Right cardiac atrium (tissue), 5 donors: ENCODE measurements around the gene HIPK3. TPM values are rescaled to one million over a fixed set of nuclear protein-coding genes. Genes with fewer than 3 reads are reported as not detected.
A peak's percentile ranks its signal among the peaks of the same experiment; 100 is the strongest.
"Not testable (repeated sequence)": the region's sequence is repeated elsewhere in the genome, so short reads cannot be mapped to it uniquely, and the experiment has no call there.

Source experiments
- ATAC-seq, 2 donors: fragments of 200-7000 bp; cut with Tn5 transposase; one replicate each; pipeline versions ENCODE4 v1.8.0 to v1.9.1; 2020; ENCODE audit warnings: moderate library complexity in 2 of 2, mild to moderate bottlenecking in 1 of 2
- DNase-seq, 3 donors: peaks; one replicate each; pipeline ENCODE4 v3.0.0-alpha.2; 2020
- H3K27ac ChIP-seq: one replicate; pipeline ENCODE4 v1.5.1; 2013; ENCODE audit warnings: mild to moderate bottlenecking, low read length, control low read depth, moderate library complexity
- H3K27me3 ChIP-seq: one replicate; pipeline ENCODE4 v1.6.1; 2013; ENCODE audit not compliant: control insufficient read depth, insufficient read depth
- H3K4me1 ChIP-seq: one replicate; pipeline ENCODE4 v1.6.1; 2013; ENCODE audit warnings: low read length; ENCODE audit not compliant: control insufficient read depth, insufficient read depth
- H3K4me3 ChIP-seq: one replicate; pipeline ENCODE4 v1.5.1; 2013; ENCODE audit warnings: low read length, control low read depth
- H3K9me3 ChIP-seq: one replicate; pipeline ENCODE4 v1.6.1; 2013; ENCODE audit warnings: low read length; ENCODE audit not compliant: control insufficient read depth
- WGBS: extraction: QIAGEN DNeasy Blood & Tissue Kit; methylation state at CpG from one replicate; pipeline ENCODE4 v1.1.7; 2013; 5-methylcytosine and 5-hydroxymethylcytosine counted together
- intact Hi-C, 4 donors: fragments of 100-400 bp; cut with DNase I; formaldehyde crosslinking; loops; one replicate each; pipeline versions ENCODE4 v1.11.0 to v1.14.0; 2022 to 2023
- long read RNA-seq, 4 donors: library from polyadenylated mRNA; unstranded; transcript quantifications; one replicate each; pipeline ENCODE4 v2.0.0, GENCODE V29; 2020 to 2021
- polyA plus RNA-seq: library from polyadenylated mRNA; stranded (reverse); fragments of 200-250 nt; gene quantifications from one replicate; pipeline ENCODE4 v1.2.3, GENCODE V29; 2013
- total RNA-seq, 4 donors: library from RNA; stranded (reverse); fragmentation: NEBNext Ultra II Directional; extraction: Animal tissue kit (Norgen Biotek cat#: 25700); gene quantifications; one replicate each; pipeline ENCODE4 v1.2.1, GENCODE V29; 2021
- donor health status: healthy with polysubstance abuse.
- donor health status: DM: no; HTN: yes; CAD: no.
- donor health status: DM: no; HTN: no; CAD: no.
- donor health status: DM: no; HTN: yes; CAD: no; lungs with severe emphysema.
- donor health status: DM: yes; HTN: yes; CAD: no.

The HIPK3 gene
- total RNA-seq = 100 to 1,000 TPM; 207 to 272 (median 234) TPM
- polyA plus RNA-seq = 32.0 TPM
- long read RNA-seq, donor 1, full-length matches to known transcripts = 9 of 71 reads
- long read RNA-seq, donor 1, partial matches to known transcripts = 56 of 71 reads
- long read RNA-seq, donor 1, other reads (novel, unspliced or antisense) = 6 of 71 reads
- long read RNA-seq, donor 2, full-length matches to known transcripts = 5 of 23 reads
- long read RNA-seq, donor 2, partial matches to known transcripts = 17 of 23 reads
- long read RNA-seq, donor 2, other reads (novel, unspliced or antisense) = 1 of 23 reads
- long read RNA-seq, donor 3, full-length matches to known transcripts = 23 of 137 reads
- long read RNA-seq, donor 3, partial matches to known transcripts = 103 of 137 reads
- long read RNA-seq, donor 3, other reads (novel, unspliced or antisense) = 11 of 137 reads
- long read RNA-seq, donor 4, full-length matches to known transcripts = 3 of 30 reads
- long read RNA-seq, donor 4, partial matches to known transcripts = 6 of 30 reads
- long read RNA-seq, donor 4, other reads (novel, unspliced or antisense) = 21 of 30 reads

DNA sequence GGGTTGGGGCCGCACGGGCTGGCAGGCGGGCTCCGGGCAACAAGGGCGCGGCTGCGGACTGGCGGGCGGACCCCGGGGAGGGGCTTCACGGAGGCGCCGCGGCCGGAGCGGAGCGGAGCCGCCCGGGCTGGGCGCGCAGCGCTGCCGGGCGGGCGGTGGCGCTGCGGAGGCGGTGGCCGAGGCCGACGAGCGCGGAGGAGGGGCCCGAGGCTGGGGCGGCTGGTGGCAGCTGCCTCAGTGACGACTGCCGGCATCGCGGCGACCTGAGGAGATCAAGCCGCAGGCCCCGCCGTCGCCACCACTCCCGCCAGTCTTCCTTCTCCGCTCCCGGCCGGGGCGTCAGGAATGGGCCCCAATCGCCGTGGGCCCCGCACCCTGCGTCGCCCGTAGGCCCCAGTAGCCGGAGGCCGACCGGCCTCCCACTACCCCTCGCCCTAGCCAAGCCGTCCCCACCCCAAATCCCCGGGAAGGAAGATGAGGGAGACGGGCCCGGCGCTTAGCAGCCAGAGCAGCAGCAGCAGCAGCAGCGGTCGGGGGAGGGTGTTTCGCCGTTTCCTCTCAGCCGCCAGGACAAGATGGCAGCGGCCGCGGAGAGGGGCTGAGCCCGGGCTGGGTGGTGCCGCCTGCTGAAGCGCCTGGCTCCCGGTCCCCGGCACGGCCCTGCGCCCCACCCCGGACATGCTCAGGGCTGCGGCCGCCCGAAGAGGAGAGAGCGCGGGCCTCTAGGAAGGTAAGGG, at the start of gene HIPK3:
HIPK3 (plus strand) TSS at position 222 of the 737 bp plus-strand sequence.
- under 1% methylated on average over 85 of the region's 85 CpGs for WGBS
- no peaks in the 10 kb centered on the region for H3K4me1 ChIP-seq

DNA sequence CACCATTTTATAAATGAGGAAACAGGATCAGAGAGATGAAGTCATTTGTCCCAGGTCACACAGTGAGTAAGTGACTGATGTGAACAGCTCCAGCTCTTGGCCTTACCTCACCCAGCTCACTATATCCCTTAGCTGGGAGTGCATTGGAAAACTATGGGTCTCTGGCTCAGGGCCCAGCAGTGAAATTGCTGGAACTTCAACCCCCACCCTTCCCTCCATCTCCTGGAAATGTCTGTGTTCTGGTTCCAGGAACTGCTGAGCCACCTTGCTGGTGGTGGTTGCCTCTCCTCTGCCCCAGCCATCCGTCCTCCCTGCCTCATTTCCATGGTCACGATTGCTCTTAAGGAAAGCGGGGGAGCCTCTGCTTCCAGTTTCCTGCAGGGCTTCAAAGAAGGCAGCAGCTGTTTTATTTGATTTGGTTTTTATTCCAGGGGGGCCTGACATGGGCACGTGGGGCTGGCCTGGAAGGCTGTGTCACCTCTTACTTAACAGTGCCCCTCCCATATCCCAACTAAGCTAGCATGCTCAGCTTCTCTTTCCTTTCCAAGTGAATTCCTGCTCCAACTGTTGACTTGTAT, 49.7 kb upstream of the HIPK3 start:
- WGBS = 27% methylated on average over 4 of the region's 4 CpGs
- peak overlapping the region; percentile 54 for H3K27ac ChIP-seq

More for the DNA sequence above, at the start of gene HIPK3:
- DNase-seq = peak; percentile 89 to 95 (median 95)
- intact Hi-C loops = loop anchor here (5.0 to 10.0 kb wide), 2 partner anchors 70 to 93 kb away; partner anchors contain the start of gene CSTF3 (in 3 of the 4)
- peak; percentile 90 to 93 for ATAC-seq
- Histone ChIP-seq H3K4me3 (peak within 1 kb of the TSS; percentile 90), H3K27ac (peak within 1 kb of the TSS; percentile 100), H3K27me3 (no peaks in the 10 kb centered on the region), H3K9me3 (no peaks in the 10 kb centered on the region)

DNA sequence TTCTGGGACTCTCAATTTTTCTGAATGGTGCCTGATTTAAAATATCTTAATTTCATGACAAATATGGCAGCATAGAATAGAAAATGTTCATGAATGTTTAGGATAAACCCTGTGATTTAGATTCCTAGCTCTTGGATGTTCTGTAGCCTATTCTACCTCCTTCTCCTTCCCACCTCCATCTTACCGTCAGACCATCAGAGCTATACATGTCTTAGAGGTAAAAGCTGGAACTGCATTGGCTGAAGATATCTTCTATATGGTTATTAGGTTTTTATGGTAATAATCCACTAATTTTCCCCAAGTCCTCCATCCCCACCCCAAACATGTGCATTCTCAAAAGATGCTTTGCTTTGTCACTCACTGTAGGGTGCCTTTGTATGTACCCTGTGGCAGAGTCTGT, 49.0 kb upstream of the HIPK3 start:
- Histone ChIP-seq H3K27me3 (no peaks in the 10 kb centered on the region), H3K27ac (no peak overlapping the region), H3K4me3 (no peak overlapping the region), H3K4me1 (no peaks in the 10 kb centered on the region), H3K9me3 (no peaks in the 10 kb centered on the region)
- 94% methylated on average over 1 of the region's 1 CpG for WGBS
- ATAC-seq (no peak), DNase-seq (no peak)
- intact Hi-C loops = no loop called here

More for the DNA sequence above, 49.7 kb upstream of the HIPK3 start:
- intact Hi-C loops = no loop called here
- H3K4me3 ChIP-seq = no peak overlapping the region
- no peaks in the 10 kb centered on the region for H3K4me1 ChIP-seq
- DNase-seq = peak in 2 of 3 donors; percentile 60 to 61
- H3K9me3 ChIP-seq = no peaks in the 10 kb centered on the region
- ATAC-seq = peak; percentile 74 to 96
- H3K27me3 ChIP-seq = no peaks in the 10 kb centered on the region

DNA sequence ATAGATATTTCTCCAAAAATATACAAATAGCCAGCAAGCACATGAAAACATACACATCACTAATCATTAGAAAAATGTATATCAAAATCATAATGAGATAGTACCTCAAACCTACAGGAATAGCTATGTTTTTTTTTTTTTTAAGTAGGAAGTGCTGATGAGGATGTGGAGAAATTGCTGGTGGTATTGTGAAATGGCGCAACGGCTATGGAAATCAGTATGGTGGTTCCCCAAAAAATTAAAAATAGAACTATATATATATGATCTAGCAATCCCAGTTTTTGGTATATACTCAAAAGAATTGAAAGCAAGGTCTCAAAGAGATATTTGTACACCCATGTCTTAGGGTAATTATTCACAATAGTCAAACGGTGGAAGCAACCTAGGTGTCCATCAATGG, 46.0 kb upstream of the HIPK3 start:
- H3K4me1 ChIP-seq = no peaks in the 10 kb centered on the region
- ATAC-seq (no peak), DNase-seq (no peak)
- WGBS = 83% methylated on average over 3 of the region's 3 CpGs
- no peak overlapping the region for H3K27ac ChIP-seq
- H3K27me3 ChIP-seq = no peaks in the 10 kb centered on the region
- H3K4me3 ChIP-seq = no peak overlapping the region
- intact Hi-C loops = no loop called here
- no peaks in the 10 kb centered on the region for H3K9me3 ChIP-seq

DNA sequence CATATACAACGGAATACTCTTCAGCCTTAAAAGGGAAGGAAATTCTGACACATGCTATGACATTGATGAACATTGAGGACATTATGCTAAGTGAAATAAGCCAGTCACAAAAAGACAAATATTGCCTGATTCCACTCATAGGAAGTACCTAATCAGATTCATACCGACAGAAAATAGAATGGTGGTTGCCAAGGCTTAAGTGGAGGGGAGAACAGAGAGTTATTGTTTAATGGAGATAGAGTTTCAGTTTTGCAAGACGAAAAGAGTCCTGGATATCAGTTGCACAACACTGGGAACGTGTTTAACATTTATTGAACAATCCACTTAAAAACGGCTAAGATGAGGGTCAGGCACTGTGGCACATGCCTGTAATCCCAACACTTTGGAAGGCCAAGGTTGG, 45.6 kb upstream of the HIPK3 start:
- no peak overlapping the region for H3K27ac ChIP-seq
- intact Hi-C loops = no loop called here
- DNase-seq (no peak), ATAC-seq (peak in 1 of 2 donors; percentile 55)
- no peaks in the 10 kb centered on the region for H3K9me3 ChIP-seq
- no peak overlapping the region for H3K4me3 ChIP-seq
- H3K4me1 ChIP-seq = no peaks in the 10 kb centered on the region
- 57% methylated on average over 5 of the region's 5 CpGs for WGBS
- H3K27me3 ChIP-seq = no peaks in the 10 kb centered on the region

DNA sequence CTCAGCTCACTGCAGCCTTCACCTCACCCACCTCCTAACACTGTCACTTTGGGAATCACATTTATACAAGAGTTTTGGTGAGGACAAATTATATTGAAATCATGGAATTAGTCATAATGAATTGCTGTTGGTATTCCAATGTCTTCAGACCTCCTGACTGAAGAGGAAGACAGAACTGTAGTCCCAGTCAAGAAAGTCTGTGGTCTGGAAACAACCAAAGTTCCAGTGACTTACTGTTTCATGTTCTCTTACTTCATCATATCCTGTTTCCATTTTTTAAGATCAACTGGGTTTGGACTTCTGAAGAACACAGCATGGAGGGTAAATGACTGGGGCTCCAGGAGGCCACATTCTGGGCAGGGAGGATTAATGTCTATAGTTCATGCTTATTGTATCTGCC, 43.0 kb upstream of the HIPK3 start:
- Histone ChIP-seq H3K4me3 (no peak overlapping the region), H3K27me3 (no peaks in the 10 kb centered on the region), H3K9me3 (no peaks in the 10 kb centered on the region), H3K27ac (no peak overlapping the region), H3K4me1 (no peaks in the 10 kb centered on the region)
- intact Hi-C loops = no loop called here
- DNase-seq (no peak), ATAC-seq (no peak)

DNA sequence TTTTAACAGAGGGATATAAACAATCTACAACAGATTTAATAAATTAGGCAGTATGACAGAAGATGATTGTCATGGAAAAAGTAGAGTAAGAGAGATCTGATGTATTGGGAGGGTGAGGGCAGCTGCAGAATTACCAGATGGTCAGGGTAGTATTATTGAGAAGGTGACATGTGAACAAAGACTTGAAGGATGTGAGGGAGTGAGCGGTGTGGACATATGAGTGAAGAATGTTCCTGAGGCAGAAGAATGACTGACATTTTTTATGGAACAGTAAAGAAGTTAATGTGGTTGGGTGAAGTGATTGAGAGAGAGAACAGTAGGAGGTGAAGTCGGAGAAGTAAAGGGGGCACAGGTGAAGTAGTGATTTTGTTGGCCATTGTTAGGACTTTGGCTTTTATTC, 42.4 kb upstream of the HIPK3 start:
- H3K9me3 ChIP-seq = no peaks in the 10 kb centered on the region
- no peak for DNase-seq
- intact Hi-C loops = no loop called here

DNA sequence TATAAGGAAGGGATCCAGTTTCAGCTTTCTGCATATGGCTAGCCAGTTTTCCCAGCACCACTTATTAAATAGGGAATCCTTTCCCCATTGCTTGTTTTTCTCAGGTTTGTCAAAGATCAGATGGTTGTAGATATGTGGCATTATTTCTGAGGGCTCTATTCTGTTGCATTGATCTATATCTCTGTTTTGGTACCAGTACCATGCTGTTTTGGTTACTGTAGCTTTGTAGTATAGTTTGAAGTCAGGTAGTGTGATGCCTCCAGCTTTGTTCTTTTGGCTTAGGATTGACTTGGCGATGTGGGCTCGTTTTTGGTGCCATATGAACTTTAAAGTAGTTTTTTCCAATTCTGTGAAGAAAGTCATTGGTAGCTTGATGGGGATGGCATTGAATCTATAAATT, 40.5 kb upstream of the HIPK3 start:
- 66% methylated on average over 2 of the region's 2 CpGs for WGBS
- H3K9me3 ChIP-seq, H3K27ac ChIP-seq, H3K4me3 ChIP-seq, intact Hi-C loops, DNase-seq, ATAC-seq, H3K4me1 ChIP-seq, H3K27me3 ChIP-seq: not testable (repeated sequence)

More for the DNA sequence above, 42.4 kb upstream of the HIPK3 start:
- Histone ChIP-seq H3K4me3 (no peak overlapping the region), H3K27me3 (no peaks in the 10 kb centered on the region), H3K4me1 (no peaks in the 10 kb centered on the region), H3K27ac (no peak overlapping the region)
- ATAC-seq = no peak
- WGBS = 72% methylated on average over 2 of the region's 2 CpGs

DNA sequence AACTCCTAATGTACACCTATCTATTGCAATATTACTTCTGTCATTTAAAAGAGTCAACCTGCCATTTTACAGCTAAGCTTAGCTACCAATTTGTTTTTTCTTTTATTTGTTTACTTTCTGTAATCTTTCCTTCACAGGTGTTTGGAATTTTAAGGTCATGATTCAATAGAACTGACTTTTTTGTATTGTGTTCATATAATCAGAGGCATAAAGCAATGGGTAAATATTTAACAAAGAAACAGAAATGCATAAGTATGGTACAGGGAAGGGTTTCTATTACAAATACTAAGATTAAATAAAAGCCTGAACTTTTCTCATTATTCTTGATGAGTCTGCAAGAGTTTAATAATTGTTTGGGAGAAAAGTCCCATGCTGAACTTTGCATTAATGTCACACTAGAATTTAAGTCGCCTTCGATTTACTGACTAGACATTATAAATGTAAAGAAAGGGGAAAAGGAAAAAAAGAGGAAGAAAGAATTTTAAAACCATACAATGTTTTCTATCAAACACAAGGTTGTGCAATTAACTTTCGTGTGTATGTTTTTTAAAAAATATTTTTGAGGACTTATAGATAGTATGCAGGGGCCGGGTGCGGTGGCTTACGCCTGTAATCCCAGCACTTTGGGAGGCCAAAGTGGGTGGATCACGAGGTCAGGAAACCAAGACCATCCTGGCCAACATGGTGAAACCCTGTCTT, 35.0 kb upstream of the HIPK3 start:
- intact Hi-C loops = no loop called here
- H3K4me1 ChIP-seq = no peaks in the 10 kb centered on the region
- H3K9me3 ChIP-seq = no peaks in the 10 kb centered on the region
- no peak for DNase-seq
- H3K27me3 ChIP-seq = no peaks in the 10 kb centered on the region
- no peak for ATAC-seq
- no peak overlapping the region for H3K27ac ChIP-seq
- no peak overlapping the region for H3K4me3 ChIP-seq
- 81% methylated on average over 7 of the region's 7 CpGs for WGBS

DNA sequence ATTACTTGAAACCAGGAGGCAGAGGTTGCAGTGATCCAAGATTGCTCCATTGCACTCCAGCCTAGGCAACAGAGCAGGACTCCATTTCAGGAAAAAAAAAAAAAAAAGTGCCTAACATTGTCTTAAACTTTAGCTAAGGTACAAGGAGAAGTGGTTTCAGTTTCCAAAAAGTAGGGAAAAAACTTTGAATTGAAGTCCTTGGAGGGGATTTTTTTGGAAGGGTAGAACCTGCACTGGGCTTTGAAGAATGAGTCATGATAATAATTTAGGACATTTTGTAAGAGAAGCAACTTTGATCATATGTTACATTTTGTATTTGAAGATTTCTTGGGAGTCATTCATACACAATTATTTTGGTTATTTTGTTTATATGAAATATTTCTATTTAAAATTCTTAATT, 31.8 kb upstream of the HIPK3 start:
- H3K27me3 ChIP-seq = no peaks in the 10 kb centered on the region
- no peak for DNase-seq
- intact Hi-C loops = no loop called here
- H3K4me1 ChIP-seq = no peaks in the 10 kb centered on the region
- H3K27ac ChIP-seq = no peak overlapping the region
- no peaks in the 10 kb centered on the region for H3K9me3 ChIP-seq
- no peak overlapping the region for H3K4me3 ChIP-seq
- ATAC-seq = no peak
